Measurements from ENCODE around the gene EBNA1BP2.

Gene EBNA1BP2

GRCh38 chr1:43134640-43135039, 37.5 kb downstream of the EBNA1BP2 start:
- no peak overlapping the region for H3K27ac ChIP-seq
- TF ChIP-seq ZFX (IDR thresholded peaks at IDR 0.05) (no peak), CTCF (conservative IDR thresholded peaks at IDR 0.05) (no peak)

GRCh38 chr1:43134068-43134467, 38.0 kb downstream of the EBNA1BP2 start:
- no peak for TF ChIP-seq ZFX (IDR thresholded peaks at IDR 0.05)
- no peak for TF ChIP-seq CTCF (conservative IDR thresholded peaks at IDR 0.05)
- H3K27ac ChIP-seq, result no peak overlapping the region

- no peak overlapping the region for H3K27ac ChIP-seq
- TF ChIP-seq ZFX (IDR thresholded peaks at IDR 0.05) (no peak), CTCF (conservative IDR thresholded peaks at IDR 0.05) (no peak)
Observed at GRCh38 chr1:43129426-43129825, 42.7 kb downstream of the EBNA1BP2 start.

- no peak overlapping the region for H3K27ac ChIP-seq
- TF ChIP-seq CTCF (conservative IDR thresholded peaks at IDR 0.05), result no peak
- TF ChIP-seq ZFX (IDR thresholded peaks at IDR 0.05), result no peak
Observed at GRCh38 chr1:43128816-43129215, 43.3 kb downstream of the EBNA1BP2 start.

- H3K27ac ChIP-seq, result no peak overlapping the region
- no peak for TF ChIP-seq ZFX (IDR thresholded peaks at IDR 0.05)
- no peak for TF ChIP-seq CTCF (conservative IDR thresholded peaks at IDR 0.05)
Observed at GRCh38 chr1:43123031-43123430, 49.1 kb downstream of the EBNA1BP2 start.

- no peak overlapping the region for H3K27ac ChIP-seq
- TF ChIP-seq ZFX (IDR thresholded peaks at IDR 0.05), result no peak
- no peak for TF ChIP-seq CTCF (conservative IDR thresholded peaks at IDR 0.05)
Observed at GRCh38 chr1:43121256-43121900, 50.7 kb downstream of the EBNA1BP2 start.

GRCh38 chr1:43119928-43120586, 52.0 kb downstream of the EBNA1BP2 start:
- H3K27ac ChIP-seq, result peak overlapping the region; percentile 65
